GM21381 (cell line): ENCODE results near the gene WDHD1.
"Not testable (repeated sequence)": the region's sequence is repeated elsewhere in the genome, so short reads cannot be mapped to it uniquely, and the experiment has no call there.

Experiments
- ATAC-seq: cut with Tn5 transposase; IDR thresholded peaks from one replicate; pipeline ENCODE4 v1.9.1; 2021; ENCODE audit warnings: mild to moderate bottlenecking, moderate library complexity; ENCODE audit not compliant: unreplicated experiment

WDHD1 gene, protein sequence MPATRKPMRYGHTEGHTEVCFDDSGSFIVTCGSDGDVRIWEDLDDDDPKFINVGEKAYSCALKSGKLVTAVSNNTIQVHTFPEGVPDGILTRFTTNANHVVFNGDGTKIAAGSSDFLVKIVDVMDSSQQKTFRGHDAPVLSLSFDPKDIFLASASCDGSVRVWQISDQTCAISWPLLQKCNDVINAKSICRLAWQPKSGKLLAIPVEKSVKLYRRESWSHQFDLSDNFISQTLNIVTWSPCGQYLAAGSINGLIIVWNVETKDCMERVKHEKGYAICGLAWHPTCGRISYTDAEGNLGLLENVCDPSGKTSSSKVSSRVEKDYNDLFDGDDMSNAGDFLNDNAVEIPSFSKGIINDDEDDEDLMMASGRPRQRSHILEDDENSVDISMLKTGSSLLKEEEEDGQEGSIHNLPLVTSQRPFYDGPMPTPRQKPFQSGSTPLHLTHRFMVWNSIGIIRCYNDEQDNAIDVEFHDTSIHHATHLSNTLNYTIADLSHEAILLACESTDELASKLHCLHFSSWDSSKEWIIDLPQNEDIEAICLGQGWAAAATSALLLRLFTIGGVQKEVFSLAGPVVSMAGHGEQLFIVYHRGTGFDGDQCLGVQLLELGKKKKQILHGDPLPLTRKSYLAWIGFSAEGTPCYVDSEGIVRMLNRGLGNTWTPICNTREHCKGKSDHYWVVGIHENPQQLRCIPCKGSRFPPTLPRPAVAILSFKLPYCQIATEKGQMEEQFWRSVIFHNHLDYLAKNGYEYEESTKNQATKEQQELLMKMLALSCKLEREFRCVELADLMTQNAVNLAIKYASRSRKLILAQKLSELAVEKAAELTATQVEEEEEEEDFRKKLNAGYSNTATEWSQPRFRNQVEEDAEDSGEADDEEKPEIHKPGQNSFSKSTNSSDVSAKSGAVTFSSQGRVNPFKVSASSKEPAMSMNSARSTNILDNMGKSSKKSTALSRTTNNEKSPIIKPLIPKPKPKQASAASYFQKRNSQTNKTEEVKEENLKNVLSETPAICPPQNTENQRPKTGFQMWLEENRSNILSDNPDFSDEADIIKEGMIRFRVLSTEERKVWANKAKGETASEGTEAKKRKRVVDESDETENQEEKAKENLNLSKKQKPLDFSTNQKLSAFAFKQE

DNA sequence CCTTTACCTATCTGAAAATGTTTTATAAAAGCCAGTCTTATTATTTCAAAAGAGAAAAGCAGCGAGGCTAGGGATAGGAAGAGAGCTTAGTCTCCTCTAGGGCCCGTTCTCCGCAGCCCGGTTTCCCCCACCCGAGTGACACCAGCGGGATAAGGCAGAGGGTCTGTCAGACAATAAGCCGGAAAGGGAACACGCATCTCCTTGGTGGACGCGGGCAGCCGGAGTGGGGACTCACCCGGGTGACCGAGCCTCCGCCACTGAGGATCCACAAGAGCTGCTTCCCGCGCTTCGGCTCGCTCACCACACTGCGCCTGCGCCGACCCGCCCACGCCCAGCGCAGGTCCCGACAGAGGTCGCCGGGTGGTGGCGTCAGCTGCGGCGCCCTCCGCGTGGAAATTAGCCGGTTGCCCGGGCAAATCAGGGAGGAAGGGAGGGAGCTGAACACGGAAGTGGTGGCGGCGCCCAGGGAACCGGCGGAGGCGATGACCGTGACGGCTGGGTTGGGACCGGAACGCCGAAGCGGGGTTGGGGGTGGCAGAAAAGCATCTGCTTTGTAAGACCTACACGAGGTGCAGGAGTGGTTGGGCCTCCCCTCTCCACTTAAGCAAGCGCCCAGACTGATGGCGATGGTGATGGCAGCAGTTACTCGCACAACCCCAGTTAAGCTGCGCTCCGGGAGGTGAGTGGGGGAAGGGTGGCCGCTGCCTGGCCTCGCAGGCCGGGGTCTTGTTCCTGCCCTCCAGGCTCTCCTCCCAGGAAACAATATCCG, at the start of gene WDHD1, which contains the start of gene SOCS4:
TSS of gene WDHD1 (minus strand) at position 307 of the 769 bp plus-strand sequence. CDS start 312 bp downstream, outside the sequence.
TSS of gene SOCS4 (plus strand) at position 444 of the 769 bp plus-strand sequence. CDS start 15,806 bp downstream, outside the sequence.
- ATAC-seq, result peak; percentile 95

DNA sequence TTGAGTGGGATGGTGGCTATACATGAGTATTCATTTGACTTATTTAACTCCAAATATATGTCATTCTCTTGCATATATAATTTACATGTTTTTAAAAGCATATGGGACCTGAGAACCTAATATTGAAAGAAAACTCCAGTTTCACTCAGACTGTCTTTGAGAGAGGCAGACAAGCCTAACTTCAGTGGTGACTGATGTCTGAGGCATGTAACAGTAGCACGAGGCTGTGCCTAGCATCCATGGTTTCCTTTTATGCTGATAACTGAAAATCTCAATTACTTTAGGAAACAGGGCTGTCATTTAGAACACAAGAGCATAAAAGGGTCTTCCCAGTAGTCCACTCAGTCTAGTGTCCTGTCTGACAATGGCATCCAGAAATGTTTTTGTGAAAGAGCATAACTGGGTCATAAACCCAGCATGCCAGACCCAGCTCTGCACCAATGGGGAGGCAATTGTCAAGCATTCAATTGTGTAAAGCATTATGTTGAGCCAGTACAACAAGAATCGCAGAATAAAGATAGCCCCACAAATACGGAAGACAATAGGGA, 48.8 kb upstream of the WDHD1 start:
- no peak for ATAC-seq

DNA sequence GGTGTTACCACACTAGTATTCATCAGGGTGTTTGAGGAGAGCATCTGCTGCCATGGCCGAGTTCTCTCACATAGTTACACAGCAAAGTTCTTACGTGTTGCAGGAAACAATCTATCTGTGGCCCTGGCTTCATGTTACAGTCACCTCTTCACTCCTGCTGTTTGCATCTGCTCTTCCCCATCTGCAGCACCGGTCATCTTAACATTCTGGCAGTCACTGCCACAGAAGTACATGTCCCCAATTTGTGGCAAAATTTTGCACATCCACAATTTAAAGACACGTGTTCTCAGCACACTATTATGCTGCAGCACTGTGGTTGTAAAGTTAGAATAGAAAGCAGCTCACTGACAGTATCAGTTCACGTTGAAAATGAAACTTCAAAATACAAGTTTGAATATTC, 47.8 kb upstream of the WDHD1 start:
- peak; percentile 45 for ATAC-seq

DNA sequence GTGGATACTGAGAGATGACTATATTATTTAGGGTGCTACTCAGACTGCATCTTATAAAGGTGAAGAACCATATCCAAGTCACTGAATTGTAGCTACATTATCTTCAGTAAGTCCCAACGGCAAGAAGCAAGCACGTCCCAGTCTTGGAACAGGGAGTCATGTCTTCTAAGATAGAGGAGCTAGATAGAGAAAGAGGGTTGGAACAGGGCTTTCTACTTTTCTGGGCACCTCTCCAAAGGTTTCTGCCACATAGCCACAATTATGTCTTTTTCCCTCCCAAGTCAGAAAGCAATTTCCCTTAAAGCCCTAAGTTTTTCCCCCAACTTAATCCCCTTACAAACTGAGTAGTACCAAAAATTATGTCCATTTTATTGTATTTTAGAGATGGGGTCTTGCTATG, 47.0 kb upstream of the WDHD1 start:
- ATAC-seq, result no peak

GRCh38 chr14:55071870-55072640, 45.2 kb upstream of the WDHD1 start:
- peak; percentile 43 for ATAC-seq

DNA sequence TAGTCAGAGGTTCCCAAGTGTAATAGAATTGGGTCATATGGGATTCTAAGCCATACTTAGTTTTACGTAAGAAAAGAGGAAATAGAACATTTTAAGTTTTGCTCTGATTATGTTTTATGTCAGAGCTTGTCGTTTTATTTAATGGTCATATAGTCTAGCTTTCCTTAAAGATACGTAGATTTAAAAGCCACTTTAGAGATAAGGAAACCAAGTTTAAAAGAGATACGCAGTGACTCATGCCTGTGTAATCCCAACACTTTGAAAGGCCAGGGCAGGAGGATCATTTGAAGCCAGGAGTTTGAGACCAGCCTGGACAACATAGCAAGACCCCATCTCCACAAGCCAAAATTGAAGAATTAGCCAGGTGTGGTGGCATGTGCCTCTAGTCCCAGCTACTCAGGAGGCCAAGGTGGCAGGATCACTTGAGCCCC, 44.1 kb upstream of the WDHD1 start:
- no peak for ATAC-seq

- no peak for ATAC-seq
Observed at GRCh38 chr14:55066223-55066622, 39.3 kb upstream of the WDHD1 start.

DNA sequence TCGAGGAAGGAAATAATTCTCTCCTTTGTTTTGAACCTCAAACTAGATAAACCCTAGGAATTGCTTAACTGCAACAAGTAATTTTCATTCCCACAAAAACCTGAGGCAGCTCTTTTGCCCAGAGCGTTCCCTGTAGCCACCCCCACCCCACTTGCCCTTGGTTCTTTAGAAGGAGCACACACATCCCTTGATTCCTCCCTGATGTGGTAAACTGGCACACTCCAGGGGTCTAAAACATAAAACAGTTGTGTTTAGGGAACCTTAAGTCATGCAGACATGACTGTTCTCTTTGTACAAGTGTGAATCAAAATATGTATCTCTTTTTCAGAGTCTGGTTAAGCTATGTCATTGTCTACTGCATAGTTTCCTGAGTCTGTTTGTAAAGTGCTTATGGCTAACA, 38.5 kb upstream of the WDHD1 start:
- ATAC-seq, result no peak

DNA sequence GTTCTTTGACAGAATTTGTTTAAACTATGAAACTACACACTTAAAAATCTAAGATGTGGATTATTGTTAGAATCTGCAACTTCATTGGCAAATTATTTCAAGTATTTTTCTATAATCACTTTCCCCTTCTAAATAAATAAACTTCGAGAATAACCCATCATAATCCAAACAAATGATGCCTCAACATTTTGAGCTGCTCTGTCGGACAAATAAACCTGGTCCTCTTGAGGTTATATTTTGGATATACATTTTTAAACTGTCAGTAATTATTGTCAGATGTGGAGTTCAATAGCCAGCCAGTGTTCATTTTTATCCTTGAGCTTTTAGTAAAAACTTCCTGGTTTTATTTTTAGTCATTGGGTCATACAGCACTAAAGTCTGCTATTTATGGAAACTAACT, 38.0 kb upstream of the WDHD1 start:
- ATAC-seq, result not testable (repeated sequence)

DNA sequence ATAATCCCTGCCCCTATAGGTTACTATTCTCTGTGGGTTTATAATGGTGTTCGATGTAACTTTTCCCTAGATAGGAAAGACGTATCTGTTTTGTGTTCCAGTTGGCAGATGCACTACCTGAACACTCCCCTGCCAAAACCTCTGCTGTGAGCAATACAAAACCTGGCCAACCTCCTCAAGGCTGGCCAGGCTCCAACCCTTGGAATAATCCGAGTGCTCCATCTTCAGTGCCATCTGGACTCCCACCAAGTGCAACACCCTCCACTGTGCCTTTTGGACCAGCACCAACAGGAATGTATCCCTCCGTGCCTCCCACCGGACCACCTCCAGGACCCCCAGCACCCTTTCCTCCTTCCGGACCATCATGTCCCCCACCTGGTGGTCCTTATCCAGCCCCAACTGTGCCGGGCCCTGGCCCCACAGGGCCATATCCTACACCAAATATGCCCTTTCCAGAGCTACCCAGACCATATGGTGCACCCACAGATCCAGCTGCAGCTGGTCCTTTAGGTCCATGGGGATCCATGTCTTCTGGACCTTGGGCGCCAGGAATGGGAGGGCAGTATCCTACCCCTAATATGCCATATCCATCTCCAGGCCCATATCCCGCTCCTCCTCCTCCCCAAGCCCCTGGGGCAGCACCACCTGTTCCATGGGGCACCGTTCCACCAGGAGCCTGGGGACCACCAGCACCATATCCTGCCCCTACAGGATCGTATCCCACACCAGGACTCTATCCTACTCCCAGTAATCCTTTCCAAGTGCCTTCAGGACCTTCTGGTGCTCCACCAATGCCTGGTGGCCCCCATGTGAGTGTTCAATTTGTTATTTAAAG, 35.8 kb upstream of the WDHD1 start:
- no peak for ATAC-seq

- ATAC-seq, result no peak
Observed at GRCh38 chr14:55059333-55059732, 32.4 kb upstream of the WDHD1 start.

- ATAC-seq, result no peak
Observed at GRCh38 chr14:55057919-55058318, 31.0 kb upstream of the WDHD1 start.

- no peak for ATAC-seq
Observed at GRCh38 chr14:55054098-55054497, 27.2 kb upstream of the WDHD1 start.

DNA sequence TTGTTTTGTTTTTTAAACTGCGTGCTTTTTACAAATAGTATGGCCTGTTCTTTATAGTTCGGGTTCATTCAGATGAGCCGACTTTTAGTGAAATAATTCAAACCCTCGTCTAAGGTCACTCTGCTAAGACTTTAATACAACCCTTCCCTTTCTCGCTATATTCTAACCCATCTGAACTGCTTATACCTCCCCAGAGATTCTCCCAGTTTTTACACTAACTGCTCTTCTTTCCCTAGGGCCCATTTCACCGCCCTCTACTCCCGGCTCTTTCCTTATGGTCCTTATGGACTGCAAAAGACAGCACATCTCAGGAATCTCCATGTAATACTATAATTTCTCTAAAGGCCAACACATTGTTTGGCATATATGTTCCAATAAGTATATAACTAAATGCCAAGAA, 26.6 kb upstream of the WDHD1 start:
- ATAC-seq, result no peak

DNA sequence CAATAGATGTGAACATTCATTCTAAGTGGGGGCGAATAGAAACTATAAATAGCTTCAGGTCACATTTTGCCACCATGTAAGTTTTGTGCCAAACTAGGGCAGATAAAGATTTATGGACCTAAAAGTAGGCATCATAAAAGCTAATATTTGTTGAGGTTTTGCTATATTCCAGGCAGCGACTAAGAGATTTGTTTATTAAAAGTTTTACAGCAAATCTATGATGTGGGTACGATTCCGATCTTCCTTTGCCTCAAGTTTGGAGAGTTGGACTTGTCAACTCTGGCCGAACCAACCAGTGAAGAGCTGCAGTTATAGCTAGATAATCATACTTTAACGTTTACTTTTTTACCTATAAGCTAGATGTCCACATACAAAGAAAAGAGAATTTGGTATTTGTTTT, 26.1 kb upstream of the WDHD1 start:
- no peak for ATAC-seq

- ATAC-seq, result no peak
Observed at GRCh38 chr14:55052269-55052930, 25.5 kb upstream of the WDHD1 start.

DNA sequence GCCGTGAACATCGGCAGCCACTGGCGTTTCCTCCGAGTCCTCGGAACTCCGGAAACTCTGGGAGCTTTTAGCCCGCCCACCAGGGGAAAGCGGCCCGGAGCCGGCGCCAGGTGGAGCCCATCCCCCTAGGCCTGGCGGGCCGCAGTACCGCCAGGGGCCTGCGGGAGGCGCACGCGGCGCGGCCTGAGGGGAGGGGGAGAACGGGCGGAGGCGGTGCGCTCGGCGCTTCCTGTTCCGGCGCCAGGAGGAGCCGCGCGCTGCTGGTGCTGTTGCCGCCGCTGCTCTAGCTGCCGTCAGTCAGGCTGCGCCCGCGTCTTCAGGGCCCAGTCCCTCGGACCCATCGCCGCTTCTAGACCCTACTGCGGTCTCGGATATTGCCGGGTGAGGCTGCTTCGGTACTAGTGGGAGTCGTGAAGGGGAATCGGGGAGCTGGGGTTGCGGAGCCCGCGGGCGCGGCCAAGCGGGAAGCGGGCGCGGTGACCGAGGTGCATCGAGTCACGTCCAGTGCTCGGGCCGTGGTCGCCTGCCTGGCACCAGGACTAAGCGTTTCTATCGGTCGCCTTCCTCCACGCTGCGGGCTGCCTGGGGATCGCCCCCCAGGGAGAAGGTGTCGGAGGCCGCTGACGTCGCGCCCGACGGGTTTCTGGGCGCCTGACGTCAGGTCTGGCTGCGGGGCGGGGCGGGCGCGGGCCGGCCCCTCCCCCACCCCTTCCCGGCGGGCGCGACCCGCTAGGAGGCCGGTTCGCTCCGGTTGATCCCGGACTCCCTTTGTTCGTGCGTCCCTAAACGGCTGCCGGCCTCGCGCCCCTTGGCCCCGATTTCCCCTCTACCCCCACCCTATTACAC, 24.7 kb upstream of the WDHD1 start, which contains the start of gene MAPK1IP1L:
TSS of gene MAPK1IP1L (plus strand) at position 225 of the 846 bp plus-strand sequence. CDS start 10,037 bp downstream, outside the sequence.
- peak; percentile 89 for ATAC-seq
